Tibial nerve (tissue), 4 donors: ENCODE results near the gene TBC1D22A. TPM values are rescaled to one million over a fixed set of nuclear protein-coding genes. Genes with fewer than 3 reads are reported as not detected.
A peak's percentile ranks its signal among the peaks of the same experiment; 100 is the strongest.

Source experiments
- DNase-seq, 2 donors: peaks; one replicate each; pipeline ENCODE4 v3.0.0-alpha.2; 2019; ENCODE audit warnings: low spot score in 2 of 2
- H3K27ac ChIP-seq, 4 donors: fragments of 200-600 bp; sonication (generic) in 3 of 4; one replicate each; pipeline ENCODE4 v1.5.1; 2017 to 2019; ENCODE audit warnings: mild to moderate bottlenecking in 1 of 4
- H3K27me3 ChIP-seq, 2 donors: fragments of 200-600 bp; sonication (generic) in 1 of 2; one replicate each; pipeline versions ENCODE4 v1.5.1 to v1.6.0; 2017 to 2019
- H3K36me3 ChIP-seq, 3 donors: fragments of 200-600 bp; sonication (generic); one replicate each; pipeline ENCODE4 v1.5.1; 2018 to 2019
- H3K4me1 ChIP-seq, 4 donors: fragments of 200-600 bp; sonication (generic) in 3 of 4; one replicate each; pipeline ENCODE4 v1.5.1; 2017 to 2019
- H3K4me3 ChIP-seq, 4 donors: fragments of 200-600 bp; sonication (generic) in 3 of 4; one replicate each; pipeline ENCODE4 v1.5.1; 2017 to 2019; ENCODE audit warnings: mild to moderate bottlenecking in 1 of 4, moderate library complexity in 1 of 4
- H3K9me3 ChIP-seq, 4 donors: fragments of 200-600 bp; sonication (generic) in 3 of 4; one replicate each; pipeline ENCODE4 v1.5.1; 2017 to 2019
- CTCF ChIP-seq, 5 experiments: fragments of 200-600 bp in 3 of 5; fragments of 450-650 bp in 2 of 5; sonication (generic) in 3 of 5; IDR thresholded peaks; one replicate each; pipeline ENCODE4 v1.5.1; 2016 to 2019; ENCODE audit warnings: antibody characterized with exemption in 5 of 5, mild to moderate bottlenecking in 3 of 5, moderate library complexity in 2 of 5
- EP300 ChIP-seq, 2 donors: sonication (generic); formaldehyde crosslinking; IDR thresholded peaks; one replicate each; pipeline ENCODE4 v1.6.1; 2017; ENCODE audit warnings: antibody characterized with exemption in 2 of 2, mild to moderate bottlenecking in 1 of 2
- POLR2A ChIP-seq, 2 donors: fragments of 450-650 bp; IDR thresholded peaks; one replicate each; pipeline ENCODE4 v1.6.1; 2017; ENCODE audit warnings: antibody characterized with exemption in 2 of 2, mild to moderate bottlenecking in 2 of 2, moderate library complexity in 2 of 2
- WGBS, 2 donors: methylation state at CpG; one replicate each; pipeline ENCODE4 v1.1.5; 2018; 5-methylcytosine and 5-hydroxymethylcytosine counted together
- total RNA-seq, 4 donors: library from RNA; depleted of rRNA; stranded (reverse); fragments of >200 nt; gene quantifications; one replicate each; pipeline ENCODE4 v1.1.0, GENCODE V29; 2016

The TBC1D22A gene
- total RNA-seq, 4 donors from 2014 or later: 27.3 to 35.4 (median 29.3) TPM

DNA sequence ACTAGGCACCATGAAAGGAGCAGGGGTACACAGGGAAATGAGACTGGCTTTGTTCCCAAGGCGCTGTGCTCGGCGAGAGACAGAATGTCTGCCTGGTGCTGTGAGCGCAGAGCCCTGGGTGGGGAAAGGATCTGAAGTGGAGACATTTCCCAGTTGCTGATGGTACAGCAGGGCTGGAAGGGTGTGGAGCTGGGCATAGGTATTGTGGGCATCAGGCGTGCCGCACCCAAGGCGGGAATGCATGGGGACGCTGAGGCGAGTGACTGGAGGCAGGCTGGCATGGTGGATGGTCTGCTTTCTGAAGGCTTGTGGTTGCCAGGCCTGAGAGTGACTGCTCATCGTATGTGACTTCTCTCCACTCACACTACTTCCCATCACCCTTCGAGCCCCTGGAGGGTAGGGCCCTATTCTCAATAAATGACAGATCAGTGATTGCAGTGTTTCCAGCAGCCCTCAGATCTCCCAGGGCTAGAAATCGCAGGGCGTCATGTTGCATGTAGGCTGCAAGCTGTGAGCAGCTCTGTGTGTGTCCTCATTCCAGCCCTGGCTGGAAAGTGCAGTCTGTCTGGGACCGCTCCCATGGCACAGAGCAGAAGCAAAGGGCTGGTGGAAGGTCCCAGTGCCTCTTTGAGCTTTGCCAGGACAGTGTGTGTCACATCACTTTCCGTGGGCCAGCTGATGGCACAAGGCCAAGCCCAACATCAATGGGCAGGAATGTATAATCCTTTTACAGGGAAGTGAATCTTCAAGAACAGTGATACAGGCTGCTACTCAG lies 67.7 kb downstream of the TBC1D22A start:
- peak overlapping the region in 1 of 4 donors; percentile 40 for H3K27ac ChIP-seq
- WGBS, 2 donors: 59 to 66% methylated on average over 15 of the region's 15 CpGs
- DNase-seq: peak; percentile 36 to 52
- peaks cover 0 to 28% (median 11%) of the 10 kb centered on the region in 4 donors for H3K4me1 ChIP-seq
- H3K36me3 ChIP-seq: peaks cover 0 to 3% (median 0%) of the 10 kb centered on the region in 3 donors
- no peaks in the 10 kb centered on the region for H3K27me3 ChIP-seq
- H3K9me3 ChIP-seq: peaks cover 0 to 9% (median 0%) of the 10 kb centered on the region in 4 donors
- no peak overlapping the region for H3K4me3 ChIP-seq
- TF ChIP-seq POLR2A (IDR thresholded peaks at IDR 0.05) (no peak), CTCF (IDR thresholded peaks at IDR 0.05) (no peak), EP300 (IDR thresholded peaks at IDR 0.05) (no peak)

DNA sequence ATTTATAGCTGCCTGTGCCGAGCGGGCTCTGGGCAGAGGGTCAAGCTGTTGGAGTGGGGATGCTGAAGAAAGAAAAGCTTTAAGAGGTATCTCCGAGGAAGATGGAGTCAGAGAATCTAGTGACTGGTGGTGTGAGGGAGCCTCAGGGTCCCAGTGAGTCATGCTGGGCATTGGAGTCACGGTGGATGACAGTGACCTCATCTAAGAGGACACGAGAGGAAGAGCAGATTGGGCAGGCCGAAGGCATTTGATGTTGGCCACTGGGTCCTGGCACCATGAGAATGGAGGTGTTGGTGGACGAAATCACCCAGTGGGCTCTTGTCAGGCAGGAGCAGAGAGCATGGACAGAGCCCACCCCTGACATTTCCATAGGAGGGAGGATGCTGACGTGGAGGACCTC lies 68.4 kb downstream of the TBC1D22A start:
- no peak overlapping the region for H3K27ac ChIP-seq
- peaks cover 0 to 28% (median 11%) of the 10 kb centered on the region in 4 donors for H3K4me1 ChIP-seq
- H3K9me3 ChIP-seq: peaks cover 0 to 16% (median 0%) of the 10 kb centered on the region in 4 donors
- TF ChIP-seq EP300 (IDR thresholded peaks at IDR 0.05): no peak
- no peak for DNase-seq
- H3K4me3 ChIP-seq: no peak overlapping the region
- H3K36me3 ChIP-seq: peaks cover 0 to 3% (median 0%) of the 10 kb centered on the region in 3 donors
- WGBS, 2 donors: 77 to 79% methylated on average over 8 of the region's 8 CpGs
- H3K27me3 ChIP-seq: no peaks in the 10 kb centered on the region

DNA sequence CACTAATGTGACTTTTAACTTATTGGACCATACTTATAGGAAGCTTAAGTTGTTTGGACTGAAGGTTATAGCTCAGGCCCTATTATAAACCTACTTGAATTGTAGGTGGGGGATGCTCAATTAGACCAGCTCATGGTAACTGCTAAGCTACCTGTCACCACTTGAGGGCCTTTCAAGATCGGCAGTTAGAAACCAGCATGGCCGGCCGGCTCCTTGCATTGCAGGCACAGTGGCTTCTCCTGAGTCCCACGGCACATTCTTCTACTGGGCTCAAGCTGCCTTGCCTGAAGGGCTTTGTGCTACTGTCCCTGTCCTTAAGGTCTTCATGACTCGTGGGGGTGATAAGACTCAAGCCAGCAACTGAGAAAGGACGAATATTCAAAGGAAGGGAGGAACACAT lies 70.8 kb downstream of the TBC1D22A start:
- H3K36me3 ChIP-seq: peaks cover 0 to 3% (median 0%) of the 10 kb centered on the region in 3 donors
- no peaks in the 10 kb centered on the region for H3K27me3 ChIP-seq
- no peak for DNase-seq
- 66% methylated on average over 6 of the region's 6 CpGs for WGBS, 2 donors
- peaks cover 0 to 28% (median 11%) of the 10 kb centered on the region in 4 donors for H3K4me1 ChIP-seq
- TF ChIP-seq CTCF (IDR thresholded peaks at IDR 0.05) (peak in 2 of 5 experiments; percentile 8 to 35), EP300 (IDR thresholded peaks at IDR 0.05) (no peak)
- H3K4me3 ChIP-seq: no peak overlapping the region
- H3K27ac ChIP-seq: peak overlapping the region in 1 of 4 donors; percentile 21
- H3K9me3 ChIP-seq: peaks cover 0 to 19% (median 0%) of the 10 kb centered on the region in 4 donors

- TF ChIP-seq POLR2A (IDR thresholded peaks at IDR 0.05) (no peak), EP300 (IDR thresholded peaks at IDR 0.05) (no peak), CTCF (IDR thresholded peaks at IDR 0.05) (no peak)
- H3K4me3 ChIP-seq: no peak overlapping the region
- H3K36me3 ChIP-seq: peaks cover 0 to 3% (median 0%) of the 10 kb centered on the region in 3 donors
- no peak for DNase-seq
- WGBS, 2 donors: 92 to 94% methylated on average over 1 of the region's 1 CpG
- H3K4me1 ChIP-seq: peaks cover 0 to 19% (median 9%) of the 10 kb centered on the region in 4 donors
- peaks cover 0 to 19% (median 0%) of the 10 kb centered on the region in 4 donors for H3K9me3 ChIP-seq
- H3K27me3 ChIP-seq: no peaks in the 10 kb centered on the region
- H3K27ac ChIP-seq: peak overlapping the region in 1 of 4 donors; percentile 25
Measured at GRCh38 chr22:46834021-46834737, 71.7 kb downstream of the TBC1D22A start.

GRCh38 chr22:46835288-46835687 lies 72.8 kb downstream of the TBC1D22A start:
- Histone ChIP-seq H3K4me3 (no peak overlapping the region), H3K36me3 (peaks cover 0 to 3% (median 0%) of the 10 kb centered on the region in 3 donors), H3K4me1 (peaks cover 0 to 8% (median 2%) of the 10 kb centered on the region in 4 donors), H3K27me3 (no peaks in the 10 kb centered on the region), H3K27ac (no peak overlapping the region), H3K9me3 (peaks cover 0 to 19% (median 0%) of the 10 kb centered on the region in 4 donors)
- WGBS, 2 donors: 94 to 100% methylated on average over 2 of the region's 2 CpGs
- TF ChIP-seq POLR2A (IDR thresholded peaks at IDR 0.05) (no peak), EP300 (IDR thresholded peaks at IDR 0.05) (no peak), CTCF (IDR thresholded peaks at IDR 0.05) (no peak)
- no peak for DNase-seq
